ENCODE results near the gene KLHL29. TPM values are rescaled to one million over a fixed set of nuclear protein-coding genes. Genes with fewer than 3 reads are reported as not detected.

KLHL29 gene
- total RNA-seq, 4 donors from 2014 or later, result 39.6 to 52.0 (median 40.4) TPM

- 1% methylated on average over 16 to 89 of the region's 91 CpGs for WGBS, 2 donors
- H3K27ac ChIP-seq, result peak overlapping the region; percentile 80 to 95 (median 86)
- no peaks in the 10 kb centered on the region for H3K36me3 ChIP-seq
- no peak for DNase-seq (ENCODE audit: low spot score in 2 of 2)
- H3K9me3 ChIP-seq, result no peaks in the 10 kb centered on the region
- H3K4me3 ChIP-seq, result peak overlapping the region; percentile 68 to 97 (median 82)
- TF ChIP-seq POLR2A (IDR thresholded peaks at IDR 0.05) (peak in 1 of 2 donors; percentile 14), CTCF (IDR thresholded peaks at IDR 0.05) (no peak), EP300 (IDR thresholded peaks at IDR 0.05) (peak in 1 of 2 donors; percentile 50)
- H3K4me1 ChIP-seq, result peaks cover 0 to 62% (median 14%) of the 10 kb centered on the region in 4 donors
- H3K27me3 ChIP-seq, result peaks cover 0 to 3% of the 10 kb centered on the region in 2 donors
These were observed 1.6 kb downstream of the KLHL29 start for GRCh38 chr2:23386339-23387220.

- WGBS, 2 donors, result 2 to 6% methylated on average over 9 of the region's 9 CpGs
- no peak for TF ChIP-seq CTCF (IDR thresholded peaks at IDR 0.05)
- no peak for TF ChIP-seq POLR2A (IDR thresholded peaks at IDR 0.05)
- TF ChIP-seq EP300 (IDR thresholded peaks at IDR 0.05), result peak in 1 of 2 donors; percentile 6
- Histone ChIP-seq H3K4me3 (peak overlapping the region; percentile 68 to 97 (median 82)), H3K36me3 (no peaks in the 10 kb centered on the region), H3K27me3 (peaks cover 0 to 3% of the 10 kb centered on the region in 2 donors), H3K4me1 (peaks cover 0 to 67% (median 14%) of the 10 kb centered on the region in 4 donors), H3K9me3 (no peaks in the 10 kb centered on the region), H3K27ac (peak overlapping the region; percentile 80 to 95 (median 86))
- DNase-seq (ENCODE audit: low spot score in 2 of 2), result no peak
These were observed 2.2 kb downstream of the KLHL29 start for GRCh38 chr2:23387221-23387550.

GRCh38 chr2:23387845-23388244 is 2.9 kb downstream of the KLHL29 start:
- Histone ChIP-seq H3K9me3 (no peaks in the 10 kb centered on the region), H3K4me1 (peaks cover 0 to 69% (median 14%) of the 10 kb centered on the region in 4 donors), H3K27me3 (peaks cover 0 to 3% of the 10 kb centered on the region in 2 donors), H3K4me3 (peak overlapping the region in 1 of 4 donors; percentile 97), H3K36me3 (no peaks in the 10 kb centered on the region), H3K27ac (peak overlapping the region in 1 of 4 donors; percentile 95)
- no peak for TF ChIP-seq EP300 (IDR thresholded peaks at IDR 0.05)
- TF ChIP-seq POLR2A (IDR thresholded peaks at IDR 0.05), result no peak
- TF ChIP-seq CTCF (IDR thresholded peaks at IDR 0.05), result no peak
- 45 to 54% methylated on average over 3 of the region's 3 CpGs for WGBS, 2 donors
- no peak for DNase-seq (ENCODE audit: low spot score in 2 of 2)

- 79 to 81% methylated on average over 3 of the region's 3 CpGs for WGBS, 2 donors
- Histone ChIP-seq H3K9me3 (no peaks in the 10 kb centered on the region), H3K27me3 (peaks cover 0 to 3% of the 10 kb centered on the region in 2 donors), H3K27ac (peak overlapping the region in 1 of 4 donors; percentile 95), H3K4me3 (no peak overlapping the region), H3K4me1 (peaks cover 0 to 73% (median 14%) of the 10 kb centered on the region in 4 donors), H3K36me3 (no peaks in the 10 kb centered on the region)
- no peak for TF ChIP-seq CTCF (IDR thresholded peaks at IDR 0.05)
- TF ChIP-seq EP300 (IDR thresholded peaks at IDR 0.05), result no peak
- no peak for TF ChIP-seq POLR2A (IDR thresholded peaks at IDR 0.05)
- no peak for DNase-seq (ENCODE audit: low spot score in 2 of 2)
These were observed 3.3 kb downstream of the KLHL29 start for GRCh38 chr2:23388294-23388693.

All from tibial nerve (tissue), 4 donors.